NT2/D1 (cell line): ENCODE results near the gene HUS1.

Experiments
- SUZ12 ChIP-seq: IDR thresholded peaks from 2 replicates; pipeline ENCODE4 v1.6.1; 2011; ENCODE audit not compliant: insufficient read length, insufficient read depth; ENCODE audit errors: extremely low read depth
- YY1 ChIP-seq: IDR thresholded peaks from 2 replicates; pipeline ENCODE4 v1.6.1; 2011; ENCODE audit not compliant: insufficient read length, insufficient read depth
- ZNF274 ChIP-seq: IDR thresholded peaks from 2 replicates; pipeline ENCODE4 v1.6.1; 2011; ENCODE audit warnings: mild to moderate bottlenecking, low read depth, low read length

DNA sequence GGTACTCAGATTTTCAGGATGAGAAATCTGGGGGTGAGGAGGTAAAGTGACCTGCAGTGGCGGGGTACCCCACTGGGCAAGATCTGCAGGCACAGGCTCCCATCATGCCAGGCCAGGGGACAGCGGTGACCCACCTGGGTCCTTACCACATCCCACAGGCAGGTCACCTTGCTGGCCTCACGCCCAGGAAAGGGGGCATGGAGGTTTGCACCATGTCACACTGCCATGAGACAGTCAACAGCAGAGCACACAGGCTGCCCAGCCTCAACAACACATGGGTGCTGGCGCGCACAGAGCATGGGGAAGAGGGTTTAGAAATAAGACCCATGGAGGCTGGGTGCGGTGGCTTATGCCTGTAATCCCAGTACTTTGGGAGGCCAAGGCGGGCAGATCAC, 32.1 kb downstream of the HUS1 start:
- TF ChIP-seq ZNF274, result no peak
- no peak for TF ChIP-seq YY1
- TF ChIP-seq SUZ12, result no peak
